ENCODE results near the gene CYCS. TPM values are rescaled to one million over a fixed set of nuclear protein-coding genes. Genes with fewer than 3 reads are reported as not detected.
"Not testable (repeated sequence)": the region's sequence is repeated elsewhere in the genome, so short reads cannot be mapped to it uniquely, and the experiment has no call there.

The CYCS gene
- total RNA-seq, 4 donors from 2014 or later = 13.3 to 25.6 (median 23.4) TPM

DNA sequence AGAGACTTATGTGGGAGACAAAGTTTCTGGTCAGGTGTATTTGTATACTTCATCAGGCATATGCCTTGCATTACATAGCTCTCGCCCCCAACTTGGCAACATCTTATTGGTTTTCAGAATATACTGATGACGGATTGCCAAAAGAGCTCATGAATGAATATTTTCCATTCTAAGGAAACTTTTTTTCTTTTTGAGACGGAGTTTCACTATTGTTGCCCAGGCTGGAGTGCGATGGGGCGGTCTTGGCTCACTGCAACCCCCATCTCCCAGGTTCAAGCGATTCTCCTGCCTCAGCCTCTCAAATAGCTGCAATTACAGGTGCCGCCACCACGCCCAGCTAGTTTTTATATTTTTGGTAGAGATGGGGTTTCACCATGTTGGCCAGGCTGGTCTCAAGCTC is 6.0 kb downstream of the CYCS start:
- Histone ChIP-seq H3K4me3 (no peak overlapping the region), H3K36me3 (peaks cover 0 to 39% (median 0%) of the 10 kb centered on the region in 3 donors), H3K9me3 (no peaks in the 10 kb centered on the region), H3K4me1 (peaks cover 0 to 7% (median 3%) of the 10 kb centered on the region in 4 donors), H3K27ac (no peak overlapping the region), H3K27me3 (no peaks in the 10 kb centered on the region)
- DNase-seq (ENCODE audit: low spot score in 2 of 2) = no peak
- TF ChIP-seq, protein P1, sequence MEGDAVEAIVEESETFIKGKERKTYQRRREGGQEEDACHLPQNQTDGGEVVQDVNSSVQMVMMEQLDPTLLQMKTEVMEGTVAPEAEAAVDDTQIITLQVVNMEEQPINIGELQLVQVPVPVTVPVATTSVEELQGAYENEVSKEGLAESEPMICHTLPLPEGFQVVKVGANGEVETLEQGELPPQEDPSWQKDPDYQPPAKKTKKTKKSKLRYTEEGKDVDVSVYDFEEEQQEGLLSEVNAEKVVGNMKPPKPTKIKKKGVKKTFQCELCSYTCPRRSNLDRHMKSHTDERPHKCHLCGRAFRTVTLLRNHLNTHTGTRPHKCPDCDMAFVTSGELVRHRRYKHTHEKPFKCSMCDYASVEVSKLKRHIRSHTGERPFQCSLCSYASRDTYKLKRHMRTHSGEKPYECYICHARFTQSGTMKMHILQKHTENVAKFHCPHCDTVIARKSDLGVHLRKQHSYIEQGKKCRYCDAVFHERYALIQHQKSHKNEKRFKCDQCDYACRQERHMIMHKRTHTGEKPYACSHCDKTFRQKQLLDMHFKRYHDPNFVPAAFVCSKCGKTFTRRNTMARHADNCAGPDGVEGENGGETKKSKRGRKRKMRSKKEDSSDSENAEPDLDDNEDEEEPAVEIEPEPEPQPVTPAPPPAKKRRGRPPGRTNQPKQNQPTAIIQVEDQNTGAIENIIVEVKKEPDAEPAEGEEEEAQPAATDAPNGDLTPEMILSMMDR (IDR thresholded peaks at IDR 0.05) = no peak
- TF ChIP-seq POLR2A (IDR thresholded peaks at IDR 0.05) (no peak), EP300 (IDR thresholded peaks at IDR 0.05) (no peak)
- WGBS, 2 donors = 88 to 91% methylated on average over 8 of the region's 8 CpGs

DNA sequence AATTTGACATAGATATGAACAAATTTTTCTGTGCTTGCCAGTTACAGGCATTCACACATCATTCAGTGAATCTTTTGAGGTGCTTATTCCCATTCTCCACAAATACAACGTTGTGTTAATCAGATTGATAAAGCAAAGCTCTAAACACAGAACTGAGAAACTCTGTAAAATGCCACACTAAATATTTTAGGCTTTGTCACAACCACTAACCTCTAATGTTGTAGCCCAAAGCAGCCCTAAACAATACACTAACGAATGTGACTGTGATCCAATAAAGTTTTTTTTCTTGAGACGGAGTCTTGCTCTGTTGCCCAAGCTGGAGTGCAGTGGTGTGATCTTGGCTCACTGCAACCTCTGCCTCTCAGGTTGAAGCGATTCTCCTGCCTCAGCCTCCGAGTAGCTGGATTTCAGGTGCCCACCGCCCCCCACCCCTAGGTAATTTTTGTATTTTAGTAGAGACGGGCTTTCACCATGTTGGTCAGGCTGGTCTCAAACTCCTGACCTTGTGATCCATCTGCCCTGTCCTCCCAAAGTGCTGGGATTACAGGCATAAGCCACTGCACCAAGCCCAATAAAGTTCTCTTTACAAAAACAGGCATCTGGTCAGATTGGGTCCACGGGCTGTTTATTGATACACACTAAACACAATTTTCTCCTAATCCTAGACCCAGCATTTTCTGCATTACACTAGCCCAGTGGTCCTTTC is 6.9 kb downstream of the CYCS start:
- 81 to 84% methylated on average over 8 of the region's 8 CpGs for WGBS, 2 donors
- Histone ChIP-seq H3K9me3 (no peaks in the 10 kb centered on the region), H3K27me3 (no peaks in the 10 kb centered on the region), H3K27ac (peak overlapping the region in 1 of 4 donors; percentile 66), H3K4me3 (no peak overlapping the region), H3K4me1 (peaks cover 0 to 7% (median 0%) of the 10 kb centered on the region in 4 donors), H3K36me3 (peaks cover 0 to 39% (median 0%) of the 10 kb centered on the region in 3 donors)
- TF ChIP-seq EP300 (IDR thresholded peaks at IDR 0.05) = no peak
- no peak for TF ChIP-seq POLR2A (IDR thresholded peaks at IDR 0.05)
- TF ChIP-seq, protein P1 (IDR thresholded peaks at IDR 0.05) = no peak
- DNase-seq (ENCODE audit: low spot score in 2 of 2) = no peak

DNA sequence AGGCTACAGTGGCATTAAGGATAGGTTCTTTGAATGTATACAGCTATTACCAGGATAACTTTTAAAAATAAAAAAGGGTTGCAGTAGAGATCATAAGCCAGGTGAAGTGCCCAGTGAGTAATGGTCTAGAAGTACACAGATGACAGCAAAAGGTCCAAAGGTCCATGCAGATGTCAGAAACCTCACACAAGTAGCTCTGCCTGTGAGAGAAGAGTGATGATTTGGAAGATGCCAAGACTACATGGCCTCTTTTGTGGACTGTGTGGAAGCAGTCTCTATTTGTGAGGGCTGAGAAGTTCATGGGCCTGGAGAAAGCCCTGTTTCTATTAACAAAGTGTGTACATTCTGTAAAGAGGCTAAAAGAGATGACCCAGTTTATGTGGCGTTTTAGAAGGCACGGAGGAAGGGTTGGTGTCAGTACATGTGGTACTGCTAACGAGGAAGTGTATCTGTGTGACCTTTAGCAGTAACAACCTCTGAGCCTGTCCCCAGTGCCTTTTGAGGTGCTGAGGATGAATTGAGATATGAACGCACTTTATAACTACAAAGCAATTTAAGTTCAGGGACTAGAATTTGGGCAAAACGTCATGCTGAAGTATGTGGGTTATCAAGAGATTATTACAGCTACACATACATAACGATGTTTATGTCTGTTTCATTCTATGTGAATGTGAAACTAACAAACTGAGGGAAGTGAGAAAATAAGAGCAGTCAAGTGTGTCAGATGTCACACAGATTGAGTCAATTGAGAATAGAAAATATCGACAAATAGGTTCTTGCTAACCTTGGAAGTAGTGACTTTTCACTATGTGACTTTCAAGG is 7.6 kb downstream of the CYCS start:
- peaks cover 0 to 35% (median 0%) of the 10 kb centered on the region in 3 donors for H3K36me3 ChIP-seq
- TF ChIP-seq, protein P1 (IDR thresholded peaks at IDR 0.05) = no peak
- TF ChIP-seq EP300 (IDR thresholded peaks at IDR 0.05) (no peak), POLR2A (IDR thresholded peaks at IDR 0.05) (no peak)
- DNase-seq (ENCODE audit: low spot score in 2 of 2) = no peak
- no peaks in the 10 kb centered on the region for H3K9me3 ChIP-seq
- no peak overlapping the region for H3K4me3 ChIP-seq
- H3K27ac ChIP-seq = peak overlapping the region in 1 of 4 donors; percentile 66
- 66 to 70% methylated on average over 7 of the region's 7 CpGs for WGBS, 2 donors
- H3K27me3 ChIP-seq = no peaks in the 10 kb centered on the region
- peaks cover 0 to 7% (median 0%) of the 10 kb centered on the region in 4 donors for H3K4me1 ChIP-seq

DNA sequence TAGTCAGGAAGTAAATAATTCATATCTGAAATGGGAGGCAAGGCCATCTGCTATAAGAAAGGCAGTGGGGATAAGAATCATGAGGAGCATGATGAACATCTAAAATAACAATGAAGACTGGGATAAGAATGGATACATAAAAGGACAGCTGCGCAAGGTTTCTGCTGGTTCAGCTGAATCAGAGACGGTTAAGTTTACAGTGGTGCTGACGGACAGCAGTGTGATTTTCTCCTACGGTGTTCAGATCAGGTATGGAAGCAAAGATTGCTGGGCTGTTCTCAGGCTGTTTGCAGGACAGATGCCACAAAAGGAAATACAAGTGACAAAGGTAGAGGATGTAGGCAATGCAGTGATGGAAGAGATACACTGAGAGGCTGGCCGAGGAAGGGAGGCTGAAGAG is 8.4 kb downstream of the CYCS start:
- no peak for DNase-seq (ENCODE audit: low spot score in 2 of 2)
- Histone ChIP-seq H3K4me3 (no peak overlapping the region), H3K27me3 (no peaks in the 10 kb centered on the region), H3K36me3 (peaks cover 0 to 27% (median 0%) of the 10 kb centered on the region in 3 donors), H3K9me3 (no peaks in the 10 kb centered on the region), H3K4me1 (peaks cover 0 to 7% (median 0%) of the 10 kb centered on the region in 4 donors), H3K27ac (no peak overlapping the region)
- no peak for TF ChIP-seq EP300 (IDR thresholded peaks at IDR 0.05)
- TF ChIP-seq POLR2A (IDR thresholded peaks at IDR 0.05) = no peak
- TF ChIP-seq, protein P1 (IDR thresholded peaks at IDR 0.05) = no peak
- 80 to 81% methylated on average over 5 of the region's 5 CpGs for WGBS, 2 donors

DNA sequence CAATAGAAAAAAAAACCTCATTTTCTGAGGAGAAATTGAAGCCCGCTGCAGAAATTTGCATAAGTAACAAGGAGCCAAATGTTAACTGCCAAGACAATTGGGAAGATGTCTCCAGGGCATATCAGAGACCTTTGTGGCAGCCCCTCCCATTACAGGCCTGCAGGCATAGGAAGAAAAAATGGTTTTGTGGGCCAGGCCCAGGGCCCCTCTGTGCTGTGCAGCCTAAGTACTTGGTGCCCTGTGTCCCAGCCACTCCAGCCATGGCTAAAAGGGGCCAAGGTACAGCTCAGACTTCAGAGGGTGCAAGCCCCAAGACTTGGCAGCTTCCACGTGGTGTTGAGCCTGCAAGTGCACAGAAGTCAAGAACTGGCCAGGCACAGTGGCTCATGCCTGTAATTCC is 14.5 kb downstream of the CYCS start:
- not testable (repeated sequence) for H3K27ac ChIP-seq; DNase-seq (ENCODE audit: low spot score in 2 of 2); H3K4me1 ChIP-seq; H3K9me3 ChIP-seq; H3K4me3 ChIP-seq; H3K36me3 ChIP-seq; H3K27me3 ChIP-seq
- WGBS, 2 donors = 72 to 75% methylated on average over 2 of the region's 2 CpGs
